Upper lobe of left lung (tissue), 6 donors: ENCODE measurements around the gene IL16. TPM values are rescaled to one million over a fixed set of nuclear protein-coding genes. Genes with fewer than 3 reads are reported as not detected.

ENCODE experiments used
- ATAC-seq, 2 donors: fragments of 200-7000 bp; cut with Tn5 transposase; one replicate each; pipeline ENCODE4 v1.9.1; 2022; ENCODE audit warnings: mild to moderate bottlenecking in 2 of 2, moderate library complexity in 2 of 2; ENCODE audit not compliant: low FRiP score in 2 of 2
- DNase-seq, 2 donors: peaks; one replicate each; pipeline ENCODE4 v3.0.0-alpha.2; 2019 to 2020
- H3K27ac ChIP-seq, 4 donors: fragments of 200-600 bp; sonication (generic); one replicate each; pipeline ENCODE4 v1.5.1; 2016 to 2019
- H3K27me3 ChIP-seq, 4 donors: fragments of 200-600 bp; sonication (generic); one replicate each; pipeline ENCODE4 v1.5.1; 2017 to 2019
- H3K36me3 ChIP-seq, 4 donors: fragments of 200-600 bp; sonication (generic); one replicate each; pipeline ENCODE4 v1.5.1; 2016 to 2019
- H3K4me1 ChIP-seq, 4 donors: fragments of 200-600 bp; sonication (generic); one replicate each; pipeline ENCODE4 v1.5.1; 2018 to 2019
- H3K4me3 ChIP-seq, 4 donors: fragments of 200-600 bp; sonication (generic); one replicate each; pipeline ENCODE4 v1.5.1; 2017 to 2019; ENCODE audit warnings: mild to moderate bottlenecking in 2 of 4, moderate library complexity in 1 of 4
- H3K9me3 ChIP-seq, 4 donors: fragments of 200-600 bp; sonication (generic); one replicate each; pipeline ENCODE4 v1.5.1; 2018 to 2019
- CTCF ChIP-seq, 6 experiments: fragments of 450-650 bp in 4 of 6; fragments of 200-600 bp in 2 of 6; sonication (generic) in 2 of 6; IDR thresholded peaks; one replicate each; pipeline ENCODE4 v1.5.1; 2016 to 2019; ENCODE audit warnings: antibody characterized with exemption in 6 of 6
- EP300 ChIP-seq, 4 donors: sonication (generic); formaldehyde crosslinking; IDR thresholded peaks; one replicate each; pipeline ENCODE4 v1.5.1; 2017; ENCODE audit warnings: antibody characterized with exemption in 4 of 4, control low read depth in 2 of 4
- POLR2A ChIP-seq, 4 donors: fragments of 450-650 bp; IDR thresholded peaks; one replicate each; pipeline ENCODE4 v1.5.1; 2016 to 2017; ENCODE audit warnings: antibody characterized with exemption in 4 of 4, mild to moderate bottlenecking in 2 of 4
- POLR2AphosphoS5 ChIP-seq, 2 donors: sonication (generic); formaldehyde crosslinking; IDR thresholded peaks; one replicate each; pipeline ENCODE4 v1.5.1; 2017; ENCODE audit warnings: antibody characterized with exemption in 2 of 2
- WGBS, 2 donors: methylation state at CpG; one replicate each; pipeline ENCODE4 v1.1.5; 2017 to 2018; 5-methylcytosine and 5-hydroxymethylcytosine counted together
- total RNA-seq, 6 donors: library from RNA; depleted of rRNA in 4 of 6; stranded (reverse); fragments of >200 nt in 4 of 6; gene quantifications; one replicate each; pipeline versions ENCODE4 v1.1.0 to v1.2.1, GENCODE V29; 2016 to 2021
- donor health status: DM: no; HTN: no; CAD: no; lungs with moderate emphysema.
- donor health status: DM: no; HTN: yes; CAD: no; lungs with severe emphysema.

The IL16 gene
- total RNA-seq, 6 donors from 2014 or later = 18.9 to 102 (median 31.8) TPM

- Histone ChIP-seq H3K36me3 (no peaks in the 10 kb centered on the region), H3K27me3 (no peaks in the 10 kb centered on the region), H3K9me3 (no peaks in the 10 kb centered on the region), H3K4me1 (no peaks in the 10 kb centered on the region), H3K27ac (no peak overlapping the region), H3K4me3 (no peak overlapping the region)
- DNase-seq = no peak
- TF ChIP-seq CTCF (IDR thresholded peaks at IDR 0.05) (no peak), POLR2AphosphoS5 (IDR thresholded peaks at IDR 0.05) (no peak), POLR2A (IDR thresholded peaks at IDR 0.05) (no peak), EP300 (IDR thresholded peaks at IDR 0.05) (no peak)
- peak in 1 of 2 donors; percentile 76 for ATAC-seq
- WGBS, 2 donors = 82 to 91% methylated on average over 3 of the region's 3 CpGs
These were observed 166.6 kb downstream of the IL16 start for GRCh38 chr15:81363276-81363675.

Other genes starting within 250 kb of the IL16 start
- 10 to 100 TPM; 18.2 to 35.6 (median 23.5) TPM for gene MESD, start 207.1 kb upstream of the IL16 start, total RNA-seq
- gene TLNRD1, start 196.0 kb upstream of the IL16 start, total RNA-seq = 10 to 100 TPM; 23.0 to 55.7 (median 36.0) TPM
- 1 to 10 TPM; 1.2 to 9.0 (median 2.6) TPM for gene CFAP161, start 62.6 kb upstream of the IL16 start, total RNA-seq
- 1 to 10 TPM; 3.0 to 8.3 (median 5.6) TPM for gene STARD5, start 127.3 kb downstream of the IL16 start, total RNA-seq
- not detected for gene TMC3, start 177.3 kb downstream of the IL16 start, total RNA-seq